LNCaP clone FGC (cell line): ENCODE data around the gene PLEKHO2.
"Not testable (repeated sequence)": the region's sequence is repeated elsewhere in the genome, so short reads cannot be mapped to it uniquely, and the experiment has no call there.

ENCODE experiments used
- DNase-seq: peaks from one replicate; pipeline ENCODE4 v3.0.0-alpha.2; 2011; ENCODE audit warnings: low read depth
- H3K4me3 ChIP-seq: 2 replicates; pipeline ENCODE4 v1.5.1; 2011; ENCODE audit warnings: mild to moderate bottlenecking, low read depth, low read length, control low read depth
- TF ChIP-seq, protein P1 (sequence below): IDR thresholded peaks from 2 replicates; pipeline ENCODE4 v1.5.1; 2012; ENCODE audit warnings: mild to moderate bottlenecking; ENCODE audit not compliant: control insufficient read depth, insufficient read depth; ENCODE audit errors: extremely low read depth

The PLEKHO2 gene

GRCh38 chr15:64813075-64813474 lies 28.6 kb upstream of the PLEKHO2 start:
- TF ChIP-seq, protein P1, sequence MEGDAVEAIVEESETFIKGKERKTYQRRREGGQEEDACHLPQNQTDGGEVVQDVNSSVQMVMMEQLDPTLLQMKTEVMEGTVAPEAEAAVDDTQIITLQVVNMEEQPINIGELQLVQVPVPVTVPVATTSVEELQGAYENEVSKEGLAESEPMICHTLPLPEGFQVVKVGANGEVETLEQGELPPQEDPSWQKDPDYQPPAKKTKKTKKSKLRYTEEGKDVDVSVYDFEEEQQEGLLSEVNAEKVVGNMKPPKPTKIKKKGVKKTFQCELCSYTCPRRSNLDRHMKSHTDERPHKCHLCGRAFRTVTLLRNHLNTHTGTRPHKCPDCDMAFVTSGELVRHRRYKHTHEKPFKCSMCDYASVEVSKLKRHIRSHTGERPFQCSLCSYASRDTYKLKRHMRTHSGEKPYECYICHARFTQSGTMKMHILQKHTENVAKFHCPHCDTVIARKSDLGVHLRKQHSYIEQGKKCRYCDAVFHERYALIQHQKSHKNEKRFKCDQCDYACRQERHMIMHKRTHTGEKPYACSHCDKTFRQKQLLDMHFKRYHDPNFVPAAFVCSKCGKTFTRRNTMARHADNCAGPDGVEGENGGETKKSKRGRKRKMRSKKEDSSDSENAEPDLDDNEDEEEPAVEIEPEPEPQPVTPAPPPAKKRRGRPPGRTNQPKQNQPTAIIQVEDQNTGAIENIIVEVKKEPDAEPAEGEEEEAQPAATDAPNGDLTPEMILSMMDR, result no peak
- DNase-seq, result no peak

GRCh38 chr15:64814283-64814682 lies 27.4 kb upstream of the PLEKHO2 start:
- not testable (repeated sequence) for H3K4me3 ChIP-seq, DNase-seq

More at GRCh38 chr15:64813075-64813474, 28.6 kb upstream of the PLEKHO2 start:
- no peak overlapping the region for H3K4me3 ChIP-seq

DNA sequence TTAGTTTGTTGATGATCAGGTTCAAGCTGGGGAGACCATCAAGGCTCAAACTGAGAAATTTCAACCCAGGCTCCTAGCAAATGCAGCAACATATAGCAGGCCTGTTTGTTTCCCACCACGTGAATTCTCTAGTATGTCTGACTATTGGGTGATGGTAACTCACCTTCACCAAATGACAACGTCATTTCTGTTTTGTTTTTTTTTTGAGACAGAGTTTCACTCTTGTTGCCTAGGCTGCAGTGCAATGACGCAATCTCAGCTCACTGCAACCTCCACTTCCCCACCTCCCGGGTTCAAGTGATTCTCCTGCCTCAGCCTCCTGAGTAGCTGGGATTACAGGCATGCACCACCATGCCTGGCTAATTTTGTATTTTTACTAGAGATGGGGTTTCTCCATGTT lies 26.8 kb upstream of the PLEKHO2 start:
- not testable (repeated sequence) for DNase-seq

DNA sequence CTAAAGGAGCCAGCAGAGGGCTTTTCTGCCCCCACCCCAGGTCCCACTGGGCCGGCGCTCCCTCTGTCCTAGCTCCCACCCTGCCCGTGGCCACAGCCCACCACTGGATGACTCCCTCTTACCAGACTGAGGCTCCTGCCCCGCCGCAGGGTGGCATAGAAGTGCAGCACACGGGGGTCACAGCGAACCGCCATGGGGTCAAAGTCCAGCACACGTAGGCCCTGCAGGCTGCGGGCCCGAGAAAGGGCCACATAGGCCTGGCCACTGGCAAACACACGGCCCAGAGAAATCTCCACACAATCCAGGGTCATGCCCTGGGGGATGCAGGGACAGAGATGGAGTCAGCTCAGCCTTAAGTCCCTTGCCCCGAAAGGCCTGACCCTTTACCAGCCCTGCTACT lies 25.3 kb upstream of the PLEKHO2 start:
- TF ChIP-seq, protein P1, result no peak
- no peak for DNase-seq

More for the DNA sequence above, 26.8 kb upstream of the PLEKHO2 start:
- H3K4me3 ChIP-seq, result not testable (repeated sequence)

DNA sequence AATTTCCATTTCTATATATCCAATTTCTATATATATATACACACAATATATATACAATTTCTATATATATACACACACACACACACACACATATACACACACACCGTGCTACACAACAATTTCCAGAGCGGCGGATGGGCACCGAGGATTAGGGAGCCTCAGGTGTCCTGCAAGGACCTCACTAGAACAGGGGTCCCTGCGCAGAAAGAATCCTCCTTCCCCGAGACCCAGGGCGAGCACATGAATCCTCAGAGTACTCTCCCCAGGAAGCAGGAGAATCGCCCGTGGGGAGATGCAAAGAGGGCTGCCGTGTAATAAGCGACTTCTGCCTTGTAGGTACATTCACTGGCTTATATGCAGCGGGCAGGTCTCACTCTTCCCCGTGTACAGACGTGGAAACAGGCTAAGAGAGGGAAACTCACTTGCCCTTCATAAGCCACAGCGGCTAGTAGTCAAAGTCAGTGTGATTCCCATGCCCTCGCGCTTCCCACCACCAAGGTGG lies 16.7 kb upstream of the PLEKHO2 start:
- DNase-seq, result no peak
- H3K4me3 ChIP-seq, result peak overlapping the region; percentile 63
- TF ChIP-seq, protein P1, result no peak

More for the DNA sequence above, 25.3 kb upstream of the PLEKHO2 start:
- H3K4me3 ChIP-seq, result no peak overlapping the region

- peak within 1 kb of the TSS; percentile 63 for H3K4me3 ChIP-seq
- TF ChIP-seq, protein P1, result no peak
- peak; percentile 98 for DNase-seq
Observed at GRCh38 chr15:64825431-64826294, 16.1 kb upstream of the PLEKHO2 start, which contains the start of gene PIF1. Gene PIF1 (minus strand): TSS chr15:64825647. CDS start chr15:64824335, 1,312 bp downstream.

DNA sequence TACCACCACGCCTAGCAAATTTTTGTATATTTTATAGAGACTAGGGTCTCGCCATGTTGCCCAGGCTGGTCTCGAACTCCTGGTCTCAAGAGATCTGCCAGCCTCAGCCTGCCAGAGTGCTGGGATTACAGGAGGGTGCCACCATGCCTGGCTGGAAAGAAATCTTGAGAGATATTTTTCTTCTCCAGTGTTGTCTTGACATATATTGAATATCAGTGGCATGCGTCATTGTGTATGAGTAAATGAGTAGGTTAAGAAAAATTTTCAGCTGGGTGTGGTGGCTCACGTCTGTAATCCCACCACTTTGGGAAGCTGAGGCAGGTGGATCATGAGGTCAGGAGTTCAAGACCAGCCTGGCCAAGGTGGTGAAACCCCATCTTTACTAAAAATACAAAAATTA lies 12.7 kb upstream of the PLEKHO2 start:
- TF ChIP-seq, protein P1, result no peak
- DNase-seq, result no peak
- H3K4me3 ChIP-seq, result no peak overlapping the region

DNA sequence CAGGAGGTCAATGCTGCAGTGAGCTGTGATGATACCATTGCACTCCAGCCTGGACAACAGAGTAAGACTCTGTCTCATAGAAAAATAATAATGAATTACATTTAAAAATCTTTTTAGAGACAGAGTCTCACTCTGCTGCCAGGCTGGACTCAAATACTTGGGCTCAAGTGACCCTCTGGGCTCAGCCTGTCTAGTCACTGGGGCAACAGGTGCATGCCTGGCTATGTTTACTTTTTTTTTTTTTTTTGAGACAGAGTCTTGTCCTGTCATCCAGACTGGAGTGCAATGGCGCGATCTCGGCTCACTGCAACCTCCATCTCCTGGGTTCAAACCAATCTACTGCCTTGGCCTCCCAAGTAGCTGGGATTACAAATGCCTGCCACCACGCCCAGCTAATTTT lies 8.0 kb upstream of the PLEKHO2 start:
- no peak for DNase-seq
- H3K4me3 ChIP-seq, result no peak overlapping the region
- TF ChIP-seq, protein P1, result no peak
